Stimulated activated CD4-positive, alpha-beta T cell treated with anti-CD3 and anti-CD28 coated beads, Interleukin-4, amount 100 ng/mL, for 48 hours (primary cell): ENCODE data around the gene TECPR2.

Source experiments
- DNase-seq, 2 donors: peaks; one replicate each; pipeline ENCODE4 v3.0.0-alpha.2; 2020; ENCODE audit warnings: low read depth in 2 of 2

TECPR2 gene

DNA sequence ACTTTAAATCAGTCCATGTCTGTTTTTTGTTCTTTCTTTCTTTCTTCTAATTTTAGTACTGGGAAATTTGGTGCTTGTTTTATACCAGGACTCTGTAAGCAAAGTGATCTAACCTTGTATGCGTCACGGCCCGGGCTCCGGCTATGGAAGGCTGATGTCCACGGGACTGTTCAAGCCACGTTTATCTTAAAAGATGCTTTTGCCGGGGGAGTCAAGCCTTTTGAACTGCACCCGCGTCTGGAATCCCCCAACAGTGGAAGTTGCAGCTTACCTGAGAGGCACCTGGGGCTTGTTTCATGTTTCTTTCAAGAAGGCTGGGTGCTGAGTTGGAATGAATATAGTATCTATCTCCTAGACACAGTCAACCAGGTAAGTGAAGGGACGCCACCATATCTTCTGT, 62.2 kb downstream of the TECPR2 start:
- DNase-seq = no peak

- no peak for DNase-seq
These were observed 64.1 kb downstream of the TECPR2 start for GRCh38 chr14:102426796-102427195.

DNA sequence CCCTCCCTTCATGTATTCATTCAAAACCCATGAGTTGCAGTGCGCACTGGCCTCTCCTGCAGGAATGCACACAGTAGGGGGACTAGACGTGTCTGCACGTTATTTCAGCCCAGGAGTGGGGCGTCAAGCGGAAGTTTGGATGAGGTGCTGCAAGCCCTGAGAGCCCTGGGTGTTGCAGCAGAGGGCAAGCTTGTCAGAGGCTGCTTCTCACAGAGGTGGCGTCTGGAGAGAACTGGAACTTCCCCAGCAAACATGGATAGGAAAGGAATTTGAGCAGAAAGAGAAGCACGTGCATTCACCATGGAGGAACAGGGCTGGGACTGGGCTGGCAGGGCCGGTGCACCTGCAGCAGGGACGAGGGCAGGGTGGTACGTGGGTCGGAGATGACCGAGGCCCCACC, 64.9 kb downstream of the TECPR2 start:
- no peak for DNase-seq

DNA sequence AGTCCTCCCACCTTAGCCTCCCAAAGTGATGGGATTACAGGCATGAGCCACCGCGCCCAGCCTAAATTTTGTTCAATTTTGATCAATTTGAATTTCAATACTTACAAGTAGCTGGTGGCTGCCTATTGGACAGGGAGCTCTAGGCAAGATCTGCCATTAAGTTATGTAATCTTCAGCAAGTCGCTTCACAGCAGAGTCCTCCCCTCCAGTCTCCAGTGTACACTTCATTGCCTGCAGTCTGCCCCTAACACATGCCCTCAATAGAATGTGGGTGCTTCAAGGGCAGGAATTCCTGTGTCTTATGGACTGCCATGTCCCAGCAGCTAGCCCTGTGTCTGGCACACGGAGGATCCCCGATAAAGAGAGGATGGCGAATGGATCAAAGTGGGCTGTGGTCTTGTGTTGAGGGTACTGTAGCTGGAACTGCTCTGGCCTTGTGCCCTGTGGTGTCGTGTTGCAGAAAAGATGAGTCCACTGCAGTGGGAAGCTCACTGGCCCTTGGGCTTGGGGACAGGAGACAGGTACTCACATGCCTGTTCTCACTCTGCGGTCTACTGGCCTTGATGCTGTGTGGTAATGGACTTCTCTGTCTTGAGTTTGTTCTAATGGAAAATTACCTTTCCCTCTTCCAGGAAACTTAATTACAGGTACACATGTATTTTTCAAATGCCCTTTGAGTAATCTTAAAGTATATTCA, 67.6 kb downstream of the TECPR2 start:
- DNase-seq = no peak

DNA sequence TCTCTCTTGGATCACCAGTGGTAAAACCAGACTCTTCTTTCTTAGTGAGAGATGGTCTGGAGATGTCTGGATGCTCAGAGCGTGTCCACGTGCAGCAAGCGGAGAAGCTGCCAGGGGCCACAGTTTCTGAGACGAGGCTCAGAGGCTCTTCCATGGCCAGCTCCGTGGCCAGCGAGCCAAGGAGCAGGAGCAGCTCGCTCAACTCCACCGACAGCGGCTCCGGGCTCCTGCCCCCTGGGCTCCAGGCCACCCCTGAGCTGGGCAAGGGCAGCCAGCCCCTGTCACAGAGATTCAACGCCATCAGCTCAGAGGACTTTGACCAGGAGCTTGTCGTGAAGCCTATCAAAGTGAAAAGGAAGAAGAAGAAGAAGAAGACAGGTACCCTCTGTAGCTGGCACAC, 69.0 kb downstream of the TECPR2 start:
- DNase-seq = no peak

GRCh38 chr14:102434647-102435175, 72.0 kb downstream of the TECPR2 start:
- no peak for DNase-seq

DNA sequence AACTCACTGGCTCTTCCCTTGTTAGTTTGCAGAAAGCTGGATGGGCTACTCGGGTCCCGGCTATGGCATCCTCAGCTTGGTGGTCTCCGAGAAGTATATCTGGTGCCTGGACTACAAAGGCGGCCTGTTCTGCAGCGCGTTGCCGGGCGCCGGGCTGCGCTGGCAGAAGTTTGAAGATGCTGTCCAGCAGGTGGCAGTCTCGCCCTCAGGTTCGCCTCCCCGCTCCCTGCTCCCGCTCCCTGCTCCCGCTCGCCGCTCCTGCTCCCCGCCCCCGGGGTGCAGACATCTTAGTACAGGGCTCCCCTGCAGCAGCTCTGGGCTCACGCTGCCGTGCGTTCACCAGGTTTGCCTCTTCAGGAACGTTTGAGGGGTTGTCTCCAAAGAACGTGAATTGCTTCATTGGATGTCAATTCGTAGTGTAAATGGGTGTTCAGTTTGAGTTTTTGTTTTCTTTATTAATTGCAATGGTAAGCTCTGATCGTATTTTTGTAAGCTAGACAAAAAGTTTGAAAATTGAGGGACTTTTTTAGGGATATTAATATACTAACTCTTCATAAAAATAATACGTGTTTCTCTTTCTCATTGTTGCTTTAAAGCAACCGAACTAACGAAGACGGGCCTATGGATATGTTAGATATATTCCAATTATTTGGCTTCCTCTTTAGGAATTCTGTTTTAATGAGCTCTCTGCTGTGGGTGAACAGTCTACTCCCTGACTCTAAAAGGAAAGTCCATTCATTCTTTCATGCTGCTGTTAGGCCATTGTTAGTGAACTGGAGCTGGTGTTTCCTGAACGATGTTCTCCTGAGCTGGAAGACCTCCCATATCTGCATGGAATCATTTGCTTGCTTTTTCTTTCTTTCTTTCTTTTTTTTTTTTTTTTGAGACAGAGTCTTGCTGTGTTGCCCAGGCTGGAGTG, 75.5 kb downstream of the TECPR2 start:
- DNase-seq = peak; percentile 58 to 63

GRCh38 chr14:102439556-102439955, 76.8 kb downstream of the TECPR2 start:
- DNase-seq = no peak

GRCh38 chr14:102440392-102440791, 77.7 kb downstream of the TECPR2 start:
- DNase-seq = no peak

DNA sequence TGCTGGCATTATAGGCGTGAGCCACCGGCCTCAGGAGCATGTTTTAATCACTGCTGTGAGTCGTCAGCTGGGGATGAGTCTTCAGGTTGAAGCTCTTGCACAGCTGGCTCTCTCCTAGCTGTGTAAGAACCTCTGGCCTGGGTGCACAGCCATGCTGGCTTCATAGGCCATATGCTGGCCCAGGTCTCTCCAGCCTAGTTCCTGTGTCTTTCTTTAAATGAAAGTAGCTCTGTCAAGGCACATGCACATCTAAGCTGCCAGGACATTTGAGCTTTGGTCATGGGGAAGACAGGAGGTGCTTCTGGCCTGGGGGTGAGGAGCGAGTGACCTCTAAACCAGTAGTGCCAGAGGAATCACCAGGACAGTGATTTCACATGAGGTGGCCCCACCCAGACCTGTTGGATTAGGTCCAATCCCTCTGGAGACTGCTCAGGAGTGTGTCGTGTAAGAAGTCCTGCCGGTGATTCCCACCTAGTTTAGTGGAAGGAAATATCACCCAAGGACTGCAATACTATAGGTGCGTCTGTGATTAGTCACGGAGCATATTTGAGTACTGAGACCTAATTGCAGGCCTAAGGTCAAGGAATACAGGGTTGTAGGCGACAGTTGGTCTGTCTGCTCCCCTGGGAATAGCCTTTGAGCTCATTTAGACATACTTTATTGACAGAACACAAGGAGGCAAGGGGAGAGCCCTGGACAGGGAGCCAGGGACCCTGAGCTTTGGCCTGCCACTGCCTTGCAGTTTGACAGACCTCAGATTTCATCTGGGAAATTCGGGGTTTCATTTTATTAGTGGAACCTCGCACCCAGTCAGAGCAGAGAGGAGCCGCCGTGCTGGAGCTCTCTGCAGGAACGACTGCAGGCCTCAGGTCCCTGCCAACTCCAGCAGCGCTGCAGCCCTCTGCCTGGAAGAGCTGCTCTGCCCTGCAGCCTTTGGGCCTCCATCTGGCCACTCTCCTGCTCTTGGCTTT, 79.8 kb downstream of the TECPR2 start:
- no peak for DNase-seq

DNA sequence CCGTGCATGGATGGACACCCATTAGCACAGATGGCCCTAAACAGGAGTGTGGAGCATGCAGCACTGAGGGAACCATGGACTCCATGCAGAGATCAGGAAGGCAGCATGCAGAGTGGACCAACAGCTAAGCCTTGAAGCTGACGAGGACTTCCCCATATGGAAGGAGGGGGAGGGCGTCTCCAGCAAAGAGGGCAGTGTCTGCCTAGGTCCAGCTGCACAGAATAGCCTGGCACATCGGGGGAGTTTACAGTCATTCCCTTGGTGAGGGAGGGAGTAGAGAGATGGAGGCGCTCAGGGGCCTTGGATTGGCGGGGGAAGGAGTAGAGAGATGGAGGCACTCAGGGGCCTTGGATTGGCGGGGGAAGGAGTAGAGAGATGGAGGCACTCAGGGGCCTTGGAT, 82.3 kb downstream of the TECPR2 start:
- no peak for DNase-seq

GRCh38 chr14:102445641-102446040, 82.9 kb downstream of the TECPR2 start:
- DNase-seq = no peak

- DNase-seq = no peak
These were observed 87.7 kb downstream of the TECPR2 start for GRCh38 chr14:102450206-102451063.

- no peak for DNase-seq
These were observed 88.3 kb downstream of the TECPR2 start for GRCh38 chr14:102451064-102451352.

DNA sequence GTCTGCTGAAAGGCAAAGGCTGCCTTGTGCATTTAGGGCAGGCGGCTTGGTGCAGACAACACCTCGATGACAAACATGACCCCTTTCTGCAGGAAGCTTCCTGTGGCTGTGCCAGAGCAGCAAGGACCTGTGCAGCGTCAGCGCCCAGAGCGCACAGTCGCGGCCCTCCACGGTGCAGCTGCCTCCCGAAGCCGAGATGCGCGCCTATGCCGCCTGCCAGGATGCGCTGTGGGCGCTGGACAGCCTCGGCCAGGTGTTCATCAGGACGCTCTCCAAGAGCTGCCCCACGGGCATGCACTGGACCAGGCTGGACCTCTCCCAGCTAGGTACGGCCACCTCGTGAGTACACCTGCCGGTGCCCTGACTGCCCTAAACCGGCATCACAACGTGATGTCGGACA, 89.6 kb downstream of the TECPR2 start:
- no peak for DNase-seq

DNA sequence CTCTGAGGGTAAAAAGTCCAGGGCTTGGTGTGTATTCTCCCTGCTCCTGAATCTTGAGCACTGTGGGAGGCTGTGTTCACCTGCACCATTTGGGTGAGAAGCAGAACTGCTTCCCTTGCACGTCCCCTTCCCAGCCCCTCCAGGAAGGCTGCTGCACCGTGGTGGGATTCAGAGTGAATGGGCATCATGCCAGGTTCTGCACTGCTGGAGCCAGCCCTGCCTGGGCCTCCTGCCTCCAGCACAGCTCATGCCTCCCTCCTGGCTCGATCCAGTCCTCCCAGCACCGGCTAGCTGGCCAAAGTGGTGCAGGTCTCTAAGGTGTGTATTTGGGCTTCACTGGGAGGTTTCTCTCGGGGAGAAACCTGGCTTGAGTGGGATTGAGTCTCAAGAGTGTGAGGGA, 92.0 kb downstream of the TECPR2 start:
- DNase-seq = no peak

GRCh38 chr14:102457509-102457908, 94.8 kb downstream of the TECPR2 start:
- DNase-seq = no peak

- DNase-seq = no peak
These were observed 99.0 kb downstream of the TECPR2 start for GRCh38 chr14:102461490-102462338.

- no peak for DNase-seq
These were observed 99.7 kb downstream of the TECPR2 start for GRCh38 chr14:102462391-102462790.

- no peak for DNase-seq
These were observed 101.3 kb downstream of the TECPR2 start for GRCh38 chr14:102464006-102464405.
